Right ventricle myocardium superior (tissue), 1 donor: ENCODE data around the gene KRT6C. TPM values are rescaled to one million over a fixed set of nuclear protein-coding genes. Genes with fewer than 3 reads are reported as not detected.

Experiments used
- ATAC-seq: fragments of 200-7000 bp; cut with Tn5 transposase; one replicate; pipeline ENCODE4 v1.9.1; 2020; ENCODE audit warnings: mild to moderate bottlenecking; ENCODE audit not compliant: poor library complexity
- DNase-seq: peaks from one replicate; pipeline ENCODE4 v3.0.0-alpha.2; 2020
- intact Hi-C: fragments of 100-400 bp; cut with DNase I; formaldehyde crosslinking; loops from one replicate; pipeline ENCODE4 v1.11.2; 2022
- total RNA-seq: library from RNA; stranded (reverse); fragmentation: NEBNext Ultra II Directional; extraction: Animal tissue kit (Norgen Biotek cat#: 25700); gene quantifications from one replicate; pipeline ENCODE4 v1.2.1, GENCODE V29; 2021
- donor health status: DM: no; HTN: yes; CAD: no; lungs with severe emphysema.

Gene KRT6C
- total RNA-seq, 1 donor from 2014 or later, result not detected

- DNase-seq (no peak), ATAC-seq (peak; percentile 34)
- intact Hi-C loops, result no loop called here
These were observed 49.7 kb downstream of the KRT6C start for GRCh38 chr12:52423661-52424500.

- intact Hi-C loops, result no loop called here
- no peak for ATAC-seq
- no peak for DNase-seq
These were observed 50.6 kb downstream of the KRT6C start for GRCh38 chr12:52423035-52423434.

GRCh38 chr12:52419656-52420055 is 53.9 kb downstream of the KRT6C start:
- DNase-seq, result no peak
- no peak for ATAC-seq
- intact Hi-C loops, result no loop called here

- intact Hi-C loops, result no loop called here
- ATAC-seq, result no peak
- no peak for DNase-seq
These were observed 55.0 kb downstream of the KRT6C start for GRCh38 chr12:52418576-52419110.

Other genes with a start within 250 kb of the KRT6C start
- gene KRT7, start 240.6 kb downstream of the KRT6C start, total RNA-seq, result 0.59 TPM
- gene KRT86, start 199.2 kb downstream of the KRT6C start, total RNA-seq, result not detected
- gene KRT81, start 182.3 kb downstream of the KRT6C start, total RNA-seq, result not detected
- not detected for gene KRT83, start 152.4 kb downstream of the KRT6C start, total RNA-seq
- not detected for gene KRT85, start 106.3 kb downstream of the KRT6C start, total RNA-seq
- not detected for gene KRT84, start 88.2 kb downstream of the KRT6C start, total RNA-seq
- not detected for gene KRT82, start 67.5 kb downstream of the KRT6C start, total RNA-seq
- gene KRT75, start 39.4 kb downstream of the KRT6C start, total RNA-seq, result not detected
- gene KRT6B, start 21.7 kb downstream of the KRT6C start, total RNA-seq, result not detected
- not detected for gene KRT6A, start 19.5 kb upstream of the KRT6C start, total RNA-seq
- gene KRT5, start 46.6 kb upstream of the KRT6C start, total RNA-seq, result not detected
- not detected for gene KRT71, start 79.3 kb upstream of the KRT6C start, total RNA-seq
- not detected for gene KRT74, start 100.0 kb upstream of the KRT6C start, total RNA-seq
- gene KRT72, start 127.7 kb upstream of the KRT6C start, total RNA-seq, result not detected
- not detected for gene KRT73, start 144.8 kb upstream of the KRT6C start, total RNA-seq
- gene KRT2, start 178.4 kb upstream of the KRT6C start, total RNA-seq, result not detected
- not detected for gene KRT1, start 206.6 kb upstream of the KRT6C start, total RNA-seq
- not detected for gene KRT77, start 229.7 kb upstream of the KRT6C start, total RNA-seq